ENCODE data around the gene LRRN3.
A peak's percentile ranks its signal among the peaks of the same experiment; 100 is the strongest.

The LRRN3 gene

GRCh38 chr7:111080495-111081105 is 10.3 kb upstream of the LRRN3 start:
- no peak for DNase-seq (ENCODE audit: low read depth)

GRCh38 chr7:111081546-111082267 is 9.2 kb upstream of the LRRN3 start:
- no peak for DNase-seq (ENCODE audit: low read depth)

- no peak for DNase-seq (ENCODE audit: low read depth)
These were observed 8.6 kb upstream of the LRRN3 start for GRCh38 chr7:111082351-111082750.

- no peak for DNase-seq (ENCODE audit: low read depth)
These were observed 7.5 kb upstream of the LRRN3 start for GRCh38 chr7:111083413-111083812.

GRCh38 chr7:111085356-111085755 is 5.6 kb upstream of the LRRN3 start:
- DNase-seq (ENCODE audit: low read depth) = no peak

- DNase-seq (ENCODE audit: low read depth) = no peak
These were observed 4.4 kb upstream of the LRRN3 start for GRCh38 chr7:111086532-111086931.

- DNase-seq (ENCODE audit: low read depth) = no peak
These were observed 2.6 kb upstream of the LRRN3 start for GRCh38 chr7:111088328-111088727.

GRCh38 chr7:111089822-111090426 is 1.0 kb upstream of the LRRN3 start:
- peak; percentile 11 for DNase-seq (ENCODE audit: low read depth)

GRCh38 chr7:111091593-111092358 is 849 bp downstream of the LRRN3 start:
- DNase-seq (ENCODE audit: low read depth) = no peak

GRCh38 chr7:111092406-111093236 is 1.7 kb downstream of the LRRN3 start:
- DNase-seq (ENCODE audit: low read depth) = no peak

GRCh38 chr7:111093496-111093895 is 2.6 kb downstream of the LRRN3 start:
- DNase-seq (ENCODE audit: low read depth) = no peak

GRCh38 chr7:111094419-111094818 is 3.5 kb downstream of the LRRN3 start:
- DNase-seq (ENCODE audit: low read depth) = no peak

- no peak for DNase-seq (ENCODE audit: low read depth)
These were observed 6.1 kb downstream of the LRRN3 start for GRCh38 chr7:111096997-111097396.

GRCh38 chr7:111098011-111098925 is 7.3 kb downstream of the LRRN3 start:
- no peak for DNase-seq (ENCODE audit: low read depth)

GRCh38 chr7:111098926-111099250 is 8.0 kb downstream of the LRRN3 start:
- DNase-seq (ENCODE audit: low read depth) = no peak

GRCh38 chr7:111101856-111102646 is 11.1 kb downstream of the LRRN3 start:
- no peak for DNase-seq (ENCODE audit: low read depth)

- DNase-seq (ENCODE audit: low read depth) = no peak
These were observed 12.2 kb downstream of the LRRN3 start for GRCh38 chr7:111103136-111103535.

GRCh38 chr7:111103678-111104274 is 12.8 kb downstream of the LRRN3 start:
- no peak for DNase-seq (ENCODE audit: low read depth)

- no peak for DNase-seq (ENCODE audit: low read depth)
These were observed 13.8 kb downstream of the LRRN3 start for GRCh38 chr7:111104710-111105109.

- DNase-seq (ENCODE audit: low read depth) = no peak
These were observed 14.3 kb downstream of the LRRN3 start for GRCh38 chr7:111105269-111105668.

Data from HS-5 (cell line).